ENCODE results near the gene STARD7. TPM values are rescaled to one million over a fixed set of nuclear protein-coding genes. Genes with fewer than 3 reads are reported as not detected.
"Not testable (repeated sequence)": the region's sequence is repeated elsewhere in the genome, so short reads cannot be mapped to it uniquely, and the experiment has no call there.

The STARD7 gene
- total RNA-seq, 1 donor from 2014 or later = 206 TPM

DNA sequence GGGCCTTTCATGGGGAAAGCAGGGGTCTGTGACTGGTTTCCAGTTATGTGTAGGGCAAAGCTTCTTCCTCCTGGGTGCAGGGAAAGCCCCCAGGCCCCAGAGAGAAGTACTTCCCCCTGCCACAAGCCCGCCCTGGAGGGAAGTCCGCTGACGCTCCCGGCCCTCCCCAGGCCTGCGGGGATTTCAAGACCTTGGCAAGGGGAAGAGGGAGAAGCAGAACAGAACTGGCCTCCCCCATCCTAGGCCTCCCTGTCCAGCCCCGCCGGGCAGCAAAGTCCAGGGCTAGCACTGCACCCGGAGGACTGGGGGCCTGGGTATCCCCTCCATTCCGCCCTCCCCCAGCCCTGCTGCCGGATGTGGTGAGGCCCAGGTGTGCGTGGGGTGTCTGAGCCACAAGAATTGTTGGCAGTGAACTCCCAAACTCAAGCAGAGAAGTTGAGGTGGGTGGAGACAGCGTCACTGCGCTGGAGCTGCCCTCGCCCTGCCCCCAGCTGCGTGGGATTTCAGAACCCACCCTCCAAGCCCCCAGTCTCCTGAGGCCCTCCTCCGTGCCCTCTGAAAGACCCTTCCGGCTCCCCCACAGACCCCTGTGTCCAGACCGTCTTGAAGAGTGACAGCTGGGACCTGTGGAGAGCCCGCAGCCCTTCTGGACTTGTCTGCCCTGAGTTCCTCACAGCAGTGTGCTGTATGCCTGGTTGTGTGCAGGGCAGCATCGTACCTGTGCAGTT, 62.3 kb downstream of the STARD7 start:
- peak; percentile 81 for DNase-seq (ENCODE audit: low spot score)
- H3K27ac Mint-ChIP-seq = peak overlapping the region; percentile 97
- H3K36me3 Mint-ChIP-seq (ENCODE audit: low read depth) = peaks cover 35% of the 10 kb centered on the region
- H3K27me3 Mint-ChIP-seq (ENCODE audit: low read depth) = no peaks in the 10 kb centered on the region
- H3K4me1 Mint-ChIP-seq (ENCODE audit: low read depth) = peaks cover 55% of the 10 kb centered on the region
- H3K9me3 Mint-ChIP-seq = no peaks in the 10 kb centered on the region
- H3K4me3 Mint-ChIP-seq (ENCODE audit: low read depth) = peak overlapping the region; percentile 82
- intact Hi-C loops (cut with micrococcal nuclease) = loop anchor here (1.0 to 5.0 kb wide), 6 partner anchors 18 to 1516 kb away; partner anchors contain the start of genes ACTR1B and ARID5A

DNA sequence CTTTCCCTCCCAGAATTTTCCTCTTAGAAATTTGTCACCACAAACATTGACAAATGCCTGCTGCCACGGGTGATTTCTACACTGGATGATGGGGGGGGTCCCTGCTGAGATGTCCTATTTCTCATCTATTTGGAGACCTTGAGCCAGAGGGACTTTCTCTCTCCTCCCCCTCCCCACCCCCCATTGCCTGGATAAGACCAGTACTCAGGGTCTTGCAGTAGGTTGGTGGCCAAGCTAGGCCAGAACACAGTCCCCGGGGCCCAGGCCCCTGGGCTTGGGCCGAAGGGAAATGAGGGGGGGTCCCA, 62.8 kb downstream of the STARD7 start:
- Mint-ChIP-seq H3K4me1 (ENCODE audit: low read depth) (peaks cover 52% of the 10 kb centered on the region), H3K4me3 (ENCODE audit: low read depth) (peak overlapping the region; percentile 82), H3K27me3 (ENCODE audit: low read depth) (no peaks in the 10 kb centered on the region), H3K9me3 (no peaks in the 10 kb centered on the region), H3K27ac (peak overlapping the region; percentile 97), H3K36me3 (ENCODE audit: low read depth) (peaks cover 37% of the 10 kb centered on the region)
- intact Hi-C loops (cut with micrococcal nuclease) = loop anchor here (1.0 to 5.0 kb wide), 7 partner anchors 19 to 1517 kb away; partner anchors contain the start of genes ACTR1B, ARID5A and CIAO1
- DNase-seq (ENCODE audit: low spot score) = no peak

- peak; percentile 83 for DNase-seq (ENCODE audit: low spot score)
- Mint-ChIP-seq H3K4me3 (ENCODE audit: low read depth) (peak within 1 kb of the TSS; percentile 95), H3K27ac (peak within 1 kb of the TSS; percentile 97), H3K27me3 (ENCODE audit: low read depth) (no peaks in the 10 kb centered on the region), H3K4me1 (ENCODE audit: low read depth) (peaks cover 49% of the 10 kb centered on the region), H3K9me3 (no peaks in the 10 kb centered on the region), H3K36me3 (ENCODE audit: low read depth) (peaks cover 37% of the 10 kb centered on the region)
- intact Hi-C loops (cut with micrococcal nuclease) = loop anchor here (1.0 to 5.0 kb wide), 6 partner anchors 97 to 1517 kb away; partner anchors contain the start of genes ACTR1B, ARID5A and CIAO1
Observed at GRCh38 chr2:96145036-96145847, 63.4 kb downstream of the STARD7 start, which contains the start of gene DUSP2. Gene DUSP2, minus strand, starts transcription at chr2:96145440. Its CDS starts 86 bp downstream, at chr2:96145354.

DNA sequence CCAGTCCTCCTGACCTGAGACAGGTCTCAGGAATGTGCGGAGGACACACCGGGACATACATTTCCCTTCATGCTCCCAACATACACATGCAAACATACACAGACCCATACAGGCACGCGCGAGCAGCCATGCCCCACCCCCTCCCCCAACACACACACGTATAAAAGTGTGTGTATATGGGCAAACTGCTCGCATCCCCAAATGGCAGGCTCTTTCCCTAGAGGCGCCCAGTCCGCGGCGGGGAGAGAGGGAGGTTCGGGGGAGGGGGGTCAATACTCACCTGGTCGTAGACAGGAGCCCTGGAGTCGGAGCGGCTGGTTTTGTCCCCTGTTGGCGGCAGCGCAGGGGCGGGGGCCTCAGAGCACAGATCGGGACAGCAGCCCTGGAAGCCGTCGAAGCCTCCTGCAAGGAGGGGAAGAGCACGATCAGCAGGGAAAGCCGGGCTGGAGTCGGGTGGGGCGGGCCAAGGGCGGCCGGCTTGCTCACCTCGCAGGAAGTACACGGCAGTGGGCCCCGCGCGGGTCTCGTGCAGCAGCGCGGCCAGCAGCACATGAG, 64.1 kb downstream of the STARD7 start:
- Mint-ChIP-seq H3K36me3 (ENCODE audit: low read depth) (peaks cover 37% of the 10 kb centered on the region), H3K27me3 (ENCODE audit: low read depth) (no peaks in the 10 kb centered on the region), H3K4me3 (ENCODE audit: low read depth) (peak overlapping the region; percentile 95), H3K27ac (peak overlapping the region; percentile 86), H3K9me3 (no peaks in the 10 kb centered on the region), H3K4me1 (ENCODE audit: low read depth) (peaks cover 46% of the 10 kb centered on the region)
- intact Hi-C loops (cut with micrococcal nuclease) = loop anchor here (1.0 to 5.0 kb wide), 6 partner anchors 98 to 1518 kb away; partner anchors contain the start of genes ACTR1B, ARID5A and CIAO1
- peak; percentile 38 for DNase-seq (ENCODE audit: low spot score)

GRCh38 chr2:96143848-96144480, 64.7 kb downstream of the STARD7 start:
- peaks cover 37% of the 10 kb centered on the region for H3K36me3 Mint-ChIP-seq (ENCODE audit: low read depth)
- H3K27me3 Mint-ChIP-seq (ENCODE audit: low read depth) = no peaks in the 10 kb centered on the region
- peak; percentile 33 for DNase-seq (ENCODE audit: low spot score)
- H3K4me3 Mint-ChIP-seq (ENCODE audit: low read depth) = peak overlapping the region; percentile 95
- peak overlapping the region; percentile 86 for H3K27ac Mint-ChIP-seq
- H3K9me3 Mint-ChIP-seq = no peaks in the 10 kb centered on the region
- intact Hi-C loops (cut with micrococcal nuclease) = no loop called here
- peaks cover 44% of the 10 kb centered on the region for H3K4me1 Mint-ChIP-seq (ENCODE audit: low read depth)

DNA sequence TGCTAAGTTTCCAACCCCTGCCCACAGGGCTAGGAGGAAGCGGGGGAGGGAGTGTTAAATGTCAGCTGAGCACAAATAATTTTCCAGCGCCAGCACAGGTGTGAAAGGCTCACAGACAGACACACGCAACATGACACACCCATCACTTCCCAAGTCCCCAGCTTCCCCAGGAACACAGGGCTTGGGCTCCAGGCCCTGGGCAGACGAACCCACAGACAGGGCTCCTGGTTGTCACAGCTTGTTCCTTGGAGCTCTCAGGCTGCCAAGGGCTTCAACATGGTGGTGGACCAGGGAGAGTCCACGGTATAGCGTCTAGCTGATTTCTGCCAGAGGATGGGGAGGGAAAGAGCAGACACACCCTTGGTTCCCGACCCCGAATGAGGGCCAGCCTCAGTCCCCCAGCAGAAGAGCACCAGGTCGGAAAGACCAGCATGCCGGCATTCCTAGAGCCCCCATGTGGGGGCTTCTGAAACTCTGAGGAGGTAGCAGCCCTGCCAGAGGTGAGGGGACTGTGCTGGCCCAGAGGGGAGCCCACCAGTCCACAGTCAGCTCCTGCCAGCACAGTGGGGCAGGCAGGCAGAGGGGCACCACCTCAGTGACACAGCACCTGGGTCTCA, 65.3 kb downstream of the STARD7 start:
- Mint-ChIP-seq H3K9me3 (no peaks in the 10 kb centered on the region), H3K27ac (peak overlapping the region; percentile 86), H3K4me1 (ENCODE audit: low read depth) (peaks cover 38% of the 10 kb centered on the region), H3K27me3 (ENCODE audit: low read depth) (no peaks in the 10 kb centered on the region), H3K36me3 (ENCODE audit: low read depth) (peaks cover 37% of the 10 kb centered on the region), H3K4me3 (ENCODE audit: low read depth) (peak overlapping the region; percentile 95)
- intact Hi-C loops (cut with micrococcal nuclease) = no loop called here
- no peak for DNase-seq (ENCODE audit: low spot score)

- Mint-ChIP-seq H3K36me3 (ENCODE audit: low read depth) (peaks cover 37% of the 10 kb centered on the region), H3K27ac (peak overlapping the region; percentile 40), H3K27me3 (ENCODE audit: low read depth) (no peaks in the 10 kb centered on the region), H3K4me1 (ENCODE audit: low read depth) (peaks cover 30% of the 10 kb centered on the region), H3K4me3 (ENCODE audit: low read depth) (peak overlapping the region; percentile 95), H3K9me3 (no peaks in the 10 kb centered on the region)
- intact Hi-C loops (cut with micrococcal nuclease) = no loop called here
- peak; percentile 33 for DNase-seq (ENCODE audit: low spot score)
Observed at GRCh38 chr2:96142217-96143113, 66.2 kb downstream of the STARD7 start.

GRCh38 chr2:96141624-96141967, 67.0 kb downstream of the STARD7 start:
- intact Hi-C loops (cut with micrococcal nuclease); DNase-seq (ENCODE audit: low spot score); H3K27me3 Mint-ChIP-seq (ENCODE audit: low read depth); H3K9me3 Mint-ChIP-seq: not testable (repeated sequence)
- peak overlapping the region; percentile 40 for H3K27ac Mint-ChIP-seq
- H3K4me3 Mint-ChIP-seq (ENCODE audit: low read depth) = peak overlapping the region; percentile 95
- H3K4me1 Mint-ChIP-seq (ENCODE audit: low read depth) = peaks cover 21% of the 10 kb centered on the region
- peaks cover 37% of the 10 kb centered on the region for H3K36me3 Mint-ChIP-seq (ENCODE audit: low read depth)

- no peaks in the 10 kb centered on the region for H3K27me3 Mint-ChIP-seq (ENCODE audit: low read depth)
- H3K4me3 Mint-ChIP-seq (ENCODE audit: low read depth) = peak overlapping the region; percentile 95
- peaks cover 37% of the 10 kb centered on the region for H3K36me3 Mint-ChIP-seq (ENCODE audit: low read depth)
- H3K27ac Mint-ChIP-seq = no peak overlapping the region
- H3K9me3 Mint-ChIP-seq = no peaks in the 10 kb centered on the region
- H3K4me1 Mint-ChIP-seq (ENCODE audit: low read depth) = peaks cover 17% of the 10 kb centered on the region
- intact Hi-C loops (cut with micrococcal nuclease) = no loop called here
- DNase-seq (ENCODE audit: low spot score) = no peak
Observed at GRCh38 chr2:96140941-96141623, 67.5 kb downstream of the STARD7 start.

DNA sequence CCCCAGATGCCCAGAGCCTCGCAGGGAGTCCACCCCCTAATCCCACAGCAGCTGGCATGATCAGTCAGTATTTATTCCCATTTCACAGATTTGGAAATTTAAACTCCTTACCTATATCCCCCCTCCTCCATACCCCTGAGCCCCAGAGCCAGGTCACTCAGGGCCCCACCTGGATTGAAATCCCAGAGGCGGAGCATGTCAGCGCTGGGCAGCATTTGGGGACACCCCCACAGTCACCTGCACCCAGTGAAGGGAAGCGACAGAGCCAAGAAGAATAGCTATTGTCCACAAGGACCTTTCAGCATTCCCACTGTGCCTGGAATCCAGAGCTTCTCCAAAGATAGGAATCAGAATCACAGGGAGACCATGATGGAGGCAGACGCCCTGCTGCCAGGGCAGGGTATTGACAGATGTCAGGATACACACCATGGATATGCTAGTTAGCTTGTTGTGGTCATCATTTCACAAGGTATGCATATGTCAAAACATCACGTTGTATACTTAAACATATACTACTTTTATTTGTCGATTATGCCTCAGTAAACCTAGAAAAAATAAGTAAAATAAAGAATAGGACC, 69.4 kb downstream of the STARD7 start:
- intact Hi-C loops (cut with micrococcal nuclease) = no loop called here
- no peak for DNase-seq (ENCODE audit: low spot score)
- Mint-ChIP-seq H3K36me3 (ENCODE audit: low read depth) (peaks cover 31% of the 10 kb centered on the region), H3K4me1 (ENCODE audit: low read depth) (peaks cover 13% of the 10 kb centered on the region), H3K4me3 (ENCODE audit: low read depth) (no peak overlapping the region), H3K27me3 (ENCODE audit: low read depth) (no peaks in the 10 kb centered on the region), H3K9me3 (no peaks in the 10 kb centered on the region), H3K27ac (no peak overlapping the region)

Measured in activated T-helper 2 cell treated with anti-CD3 and anti-CD28 coated beads, Interferon-gamma antibody, Interleukin-2, Interleukin-4, amounts not matched to agents 10 μg/mL and 5 μg/mL and 100 μg/mL, durations not matched to agents 14 hours and 24 hours and 36 hours (primary cell).